GM19239 (cell line): ENCODE data around the gene HLCS.

Experiments used
- DNase-seq: peaks from one replicate; pipeline ENCODE4 v3.0.0; 2011; ENCODE audit warnings: low spot score; ENCODE audit not compliant: insufficient read length
- FAIRE-seq: peaks from 2 replicates; lab custom pipeline; 2011; peaks lifted over from hg19 to GRCh38; lab: Jason Lieb, UNC

Gene HLCS

GRCh38 chr21:36917471-36918158, 48.9 kb downstream of the HLCS start:
- no peak for DNase-seq
- FAIRE-seq, result no peak

GRCh38 chr21:36916718-36917117, 49.8 kb downstream of the HLCS start:
- peak; percentile 12 for DNase-seq

DNA sequence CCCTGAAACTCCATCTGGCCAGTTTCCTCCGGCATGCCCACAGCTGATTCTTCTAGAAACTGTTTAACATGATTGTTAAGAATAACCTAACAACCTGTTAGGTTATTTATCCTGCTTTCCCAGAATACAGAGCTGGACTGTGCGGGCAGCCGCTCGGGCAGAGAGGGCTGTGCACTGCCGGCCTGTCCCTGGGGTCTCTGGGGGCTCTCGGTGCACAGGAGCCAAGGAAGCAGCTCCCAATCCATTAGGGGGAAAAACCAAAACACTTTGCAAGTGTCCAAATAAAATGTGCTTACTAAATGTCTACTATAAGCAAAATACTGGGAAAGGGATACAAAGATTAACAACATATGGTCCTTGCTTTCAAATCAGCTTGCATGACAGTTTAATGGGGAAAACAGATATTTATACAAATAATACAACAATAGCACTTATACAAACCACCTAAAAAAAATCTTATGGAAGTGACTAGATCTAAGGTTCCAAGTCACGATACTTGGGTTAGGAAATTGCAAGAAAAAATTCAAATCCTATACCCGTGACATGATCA, 50.7 kb downstream of the HLCS start:
- no peak for DNase-seq
- FAIRE-seq, result no peak

More at GRCh38 chr21:36916718-36917117, 49.8 kb downstream of the HLCS start:
- no peak for FAIRE-seq

GRCh38 chr21:36915014-36915695, 51.3 kb downstream of the HLCS start:
- FAIRE-seq, result no peak
- no peak for DNase-seq

- DNase-seq (no peak), FAIRE-seq (no peak)
Observed at GRCh38 chr21:36914244-36915013, 52.0 kb downstream of the HLCS start.

DNA sequence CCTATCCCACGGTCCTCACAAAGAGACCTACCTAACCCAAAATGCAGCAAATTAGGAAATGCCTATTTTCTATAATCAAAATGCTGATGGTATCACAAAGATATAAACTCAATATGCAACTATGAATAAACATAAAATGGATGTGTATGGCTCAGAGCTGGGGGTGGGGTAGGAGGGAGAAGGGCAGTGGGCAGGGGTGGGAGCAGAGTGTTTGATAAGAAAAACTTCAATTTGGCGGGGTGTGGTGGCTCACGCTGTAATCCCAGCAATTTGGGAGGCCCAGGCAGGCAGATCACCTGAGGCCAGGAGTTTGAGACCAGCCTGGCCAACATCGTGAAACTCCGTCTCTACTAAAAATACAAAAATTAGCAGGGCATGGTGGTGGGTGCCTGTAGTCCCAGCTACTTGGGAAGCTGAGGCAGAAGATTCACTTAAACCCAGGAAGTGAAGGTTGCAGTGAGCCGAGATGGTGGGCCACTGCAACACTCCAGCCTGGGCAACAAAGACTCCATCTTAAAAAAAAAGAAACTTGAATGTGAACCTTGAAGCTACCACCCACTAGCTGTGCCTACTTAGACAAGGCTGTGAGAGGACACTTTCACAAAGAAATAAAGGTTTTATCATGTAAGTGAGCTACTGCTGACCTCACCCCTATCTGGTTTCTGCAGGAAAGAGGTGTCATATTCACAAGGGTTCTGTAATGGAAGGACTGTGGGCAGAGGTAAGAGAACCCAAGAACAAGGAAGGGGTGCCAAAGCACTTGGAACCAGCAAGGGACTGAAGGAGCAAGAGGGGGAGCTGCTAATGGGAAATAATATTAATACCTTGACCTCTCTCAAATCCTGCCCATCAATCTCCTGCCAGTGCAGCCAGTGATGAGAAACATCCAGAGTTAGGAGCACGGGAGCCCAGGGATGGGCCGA, 53.0 kb downstream of the HLCS start:
- no peak for DNase-seq
- no peak for FAIRE-seq

- DNase-seq (no peak), FAIRE-seq (no peak)
Observed at GRCh38 chr21:36910581-36911307, 55.7 kb downstream of the HLCS start.

DNA sequence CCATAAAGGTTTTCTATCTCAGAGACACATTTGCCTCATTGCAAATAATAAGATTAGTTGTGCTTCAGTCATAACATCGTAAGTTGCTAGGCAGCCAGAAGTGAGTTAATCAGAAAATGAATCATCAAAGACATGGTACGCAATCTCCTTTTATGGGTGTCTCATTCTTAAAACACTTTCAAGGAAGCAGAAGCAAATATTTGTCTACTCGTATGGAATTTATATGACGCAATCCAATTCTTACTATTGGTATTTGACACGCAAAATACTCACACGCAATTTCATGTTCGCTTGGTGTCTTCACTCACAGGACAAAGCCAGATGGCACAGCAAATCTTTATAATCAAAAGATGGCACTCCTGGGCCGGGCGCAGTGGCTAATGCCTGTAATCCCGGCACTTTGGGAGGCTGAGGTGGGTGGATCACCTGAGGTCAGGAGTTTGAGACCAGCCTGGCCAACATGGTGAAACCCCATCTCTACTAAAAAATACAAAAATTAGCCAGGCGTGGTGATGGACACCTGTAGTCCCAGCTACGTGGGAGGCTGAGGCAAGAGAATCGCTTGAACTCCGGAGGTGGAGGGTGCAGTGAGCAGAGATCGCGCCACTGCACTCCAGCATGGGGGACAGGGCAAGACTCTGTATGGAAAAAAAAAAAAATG, 56.4 kb downstream of the HLCS start:
- no peak for DNase-seq
- no peak for FAIRE-seq

DNA sequence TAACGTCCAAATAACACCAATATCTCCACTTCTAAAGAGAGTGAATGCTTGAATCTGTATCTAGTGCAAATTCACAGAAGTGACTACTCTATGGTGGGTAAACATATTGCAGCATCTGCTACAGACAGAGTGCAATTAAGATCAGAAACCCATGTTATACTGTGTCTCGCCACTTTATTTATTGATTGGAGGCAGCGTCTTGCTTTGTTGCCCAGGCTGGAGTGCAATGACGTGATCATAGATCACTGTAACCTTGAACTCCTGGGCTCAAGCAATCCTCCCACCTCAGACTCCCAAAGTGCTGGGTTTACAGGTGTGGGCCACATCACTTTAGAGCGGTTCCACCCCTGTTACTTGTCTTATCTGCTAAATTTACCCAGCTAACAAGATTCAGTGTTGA, 57.0 kb downstream of the HLCS start:
- FAIRE-seq (no peak), DNase-seq (no peak)

GRCh38 chr21:36908260-36908908, 58.1 kb downstream of the HLCS start:
- DNase-seq (no peak), FAIRE-seq (no peak)

DNA sequence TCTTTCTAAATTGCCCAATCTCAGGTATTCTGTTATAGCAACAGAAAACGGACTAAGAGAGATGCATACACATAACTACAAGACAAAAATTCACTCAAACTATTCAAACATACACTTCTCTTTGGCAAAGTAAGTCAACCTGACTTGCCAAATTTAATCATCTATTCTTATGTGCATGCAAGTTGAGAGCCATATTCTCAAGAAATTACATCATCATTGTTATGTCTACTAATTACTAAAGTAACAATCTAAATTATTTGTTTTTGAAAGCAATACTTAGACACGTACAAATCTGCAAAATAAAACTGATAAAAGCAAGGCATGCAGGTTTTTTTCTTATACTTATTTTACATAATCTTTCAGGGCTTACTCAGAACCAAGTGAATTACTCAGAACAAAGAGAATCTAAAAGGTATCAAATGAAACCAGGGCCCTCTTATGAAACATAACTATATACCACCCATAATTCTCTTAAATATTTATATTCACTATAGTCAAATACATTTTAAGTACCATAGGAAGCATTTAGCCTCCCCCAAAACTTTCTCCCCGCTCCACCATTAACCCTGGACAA, 62.3 kb downstream of the HLCS start:
- DNase-seq (no peak), FAIRE-seq (no peak)

DNA sequence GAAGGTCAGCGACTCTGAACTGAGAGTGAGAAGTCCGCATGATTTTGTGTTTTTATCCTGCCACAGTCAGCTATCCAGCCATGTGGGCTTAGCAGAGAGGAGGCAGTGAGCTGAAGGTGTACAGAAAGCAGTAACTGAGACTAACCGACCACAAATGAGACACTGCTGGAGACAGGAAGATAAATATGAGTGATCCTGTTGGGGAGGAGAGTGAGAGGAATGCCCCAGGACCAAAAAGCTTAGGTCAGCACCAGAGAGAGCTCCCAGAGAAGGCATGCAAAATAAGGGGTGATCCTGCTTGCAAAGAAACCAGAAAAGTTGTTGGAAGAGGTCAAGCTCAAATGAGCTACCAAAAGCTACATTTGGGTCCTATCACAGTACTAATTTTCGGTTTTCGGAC, 63.7 kb downstream of the HLCS start:
- no peak for DNase-seq
- no peak for FAIRE-seq

- no peak for FAIRE-seq
- DNase-seq, result no peak
Observed at GRCh38 chr21:36902331-36902730, 64.1 kb downstream of the HLCS start.

- FAIRE-seq (no peak), DNase-seq (no peak)
Observed at GRCh38 chr21:36901575-36901974, 64.9 kb downstream of the HLCS start.

- no peak for FAIRE-seq
Observed at GRCh38 chr21:36893581-36893980, 72.9 kb downstream of the HLCS start.

DNA sequence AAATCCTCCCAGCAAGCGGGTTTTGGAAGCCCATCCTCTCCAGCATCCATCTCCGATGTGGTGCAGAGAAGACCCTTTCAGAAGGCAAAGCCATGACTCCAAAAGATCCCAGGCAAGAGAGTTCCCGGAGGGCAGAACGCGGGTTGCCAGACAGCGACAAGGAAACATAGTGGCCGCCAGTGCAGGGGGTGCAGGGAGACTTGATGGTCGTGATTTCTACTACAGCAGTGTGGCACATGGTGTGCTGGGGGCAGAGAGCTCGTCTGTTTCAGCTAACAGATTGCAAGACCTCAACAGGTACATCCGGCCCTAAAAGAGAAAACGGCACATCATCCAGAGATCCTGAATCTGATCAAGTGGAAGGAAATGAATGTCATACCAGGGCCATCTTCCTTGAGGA, 74.3 kb downstream of the HLCS start:
- no peak for FAIRE-seq

More at GRCh38 chr21:36893581-36893980, 72.9 kb downstream of the HLCS start:
- DNase-seq, result no peak

DNA sequence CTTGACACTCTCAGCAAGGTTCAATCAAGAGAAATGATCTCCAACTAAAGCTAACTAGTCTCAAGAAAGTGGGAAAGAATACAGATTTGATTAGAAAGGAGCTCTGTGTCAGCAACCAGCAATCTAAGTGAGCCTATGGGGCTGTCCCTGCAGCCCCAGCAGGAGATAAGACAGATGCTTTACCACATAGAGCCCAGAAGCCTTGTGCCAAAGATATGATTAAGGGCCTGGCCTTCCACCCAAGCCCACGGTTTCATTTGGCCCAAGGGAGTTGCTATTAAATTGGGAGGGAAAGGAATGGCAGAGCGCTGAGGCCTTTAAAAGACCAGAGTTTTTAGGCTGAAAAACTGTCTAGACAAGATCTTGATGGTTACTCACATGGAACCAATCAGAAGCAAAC, 74.8 kb downstream of the HLCS start:
- no peak for FAIRE-seq
- no peak for DNase-seq

More for the DNA sequence above, 74.3 kb downstream of the HLCS start:
- DNase-seq, result no peak

GRCh38 chr21:36891121-36891520, 75.3 kb downstream of the HLCS start:
- FAIRE-seq, result no peak

More at GRCh38 chr21:36891121-36891520, 75.3 kb downstream of the HLCS start:
- DNase-seq, result no peak
